Osteoblast (primary cell): ENCODE results near the gene MS4A6E. TPM values are rescaled to one million over a fixed set of nuclear protein-coding genes. Genes with fewer than 3 reads are reported as not detected.
"Not testable (repeated sequence)": the region's sequence is repeated elsewhere in the genome, so short reads cannot be mapped to it uniquely, and the experiment has no call there.

Source experiments
- DNase-seq: peaks from one replicate; pipeline ENCODE4 v3.0.0; 2011; ENCODE audit warnings: low spot score, mixed read lengths; ENCODE audit not compliant: insufficient read length; ENCODE audit errors: missing footprints
- H2AFZ ChIP-seq: 2 replicates; pipeline ENCODE4 v1.6.0; 2011; ENCODE audit warnings: mild to moderate bottlenecking, low read length
- H3K27ac ChIP-seq: 2 replicates; pipeline ENCODE4 v1.5.1; 2011; ENCODE audit warnings: mild to moderate bottlenecking, low read depth, low read length, moderate library complexity
- H3K27me3 ChIP-seq: 2 replicates; pipeline ENCODE4 v1.6.0; 2012; ENCODE audit warnings: mild to moderate bottlenecking, control low read depth, inconsistent platforms, low read length, moderate library complexity; ENCODE audit not compliant: insufficient read depth
- H3K36me3 ChIP-seq: 2 replicates; pipeline ENCODE4 v1.5.1; 2011; ENCODE audit warnings: mild to moderate bottlenecking, low read length, control low read depth, moderate library complexity; ENCODE audit not compliant: insufficient read depth
- H3K4me1 ChIP-seq: 2 replicates; pipeline ENCODE4 v1.5.1; 2011; ENCODE audit warnings: mild to moderate bottlenecking, low read length, control low read depth, moderate library complexity; ENCODE audit not compliant: insufficient read depth
- H3K4me2 ChIP-seq: 2 replicates; pipeline ENCODE4 v1.6.0; 2011; ENCODE audit warnings: mild to moderate bottlenecking, low read length; ENCODE audit not compliant: insufficient read depth
- H3K4me3 ChIP-seq: fragments of 200-600 bp; sonication (generic); 3 replicates; pipeline ENCODE4 v1.5.1; 2012; ENCODE audit warnings: mild to moderate bottlenecking, low read length, inconsistent platforms; ENCODE audit not compliant: insufficient read depth
- H3K79me2 ChIP-seq: 2 replicates; pipeline ENCODE4 v1.6.0; 2012; ENCODE audit warnings: mild to moderate bottlenecking, low read length, control low read depth, inconsistent platforms; ENCODE audit not compliant: insufficient read depth
- H3K9me3 ChIP-seq: 2 replicates; pipeline ENCODE4 v1.5.1; 2011; ENCODE audit warnings: low read depth, low read length, control low read depth
- H4K20me1 ChIP-seq: 2 replicates; pipeline ENCODE4 v1.6.0; 2012; ENCODE audit warnings: mild to moderate bottlenecking, low read length, control low read depth; ENCODE audit not compliant: insufficient read depth
- CTCF ChIP-seq: IDR thresholded peaks from 2 replicates; pipeline ENCODE4 v1.5.1; 2011; ENCODE audit warnings: mild to moderate bottlenecking, low read depth, low read length, moderate library complexity; ENCODE audit errors: extremely low read depth
- total RNA-seq: library from RNA; depleted of rRNA; stranded (reverse); fragments of >200 nt; gene quantifications from 2 replicates; pipeline ENCODE4 v1.2.3, GENCODE V29; 2012

Gene MS4A6E
- total RNA-seq = not detected in 2 replicates

GRCh38 chr11:60326955-60327354 is at the start of gene MS4A6E:
Gene MS4A6E (plus strand): TSS chr11:60327255. CDS start chr11:60334896, 7,641 bp downstream.
- Histone ChIP-seq H3K27me3 (no peaks in the 10 kb centered on the region), H3K79me2 (no peaks in the 10 kb centered on the region), H4K20me1 (no peaks in the 10 kb centered on the region), H3K9me3 (no peaks in the 10 kb centered on the region), H3K27ac (no peak within 1 kb of the TSS), H3K4me1 (no peaks in the 10 kb centered on the region), H3K36me3 (no peaks in the 10 kb centered on the region), H2AFZ (no peak within 1 kb of the TSS), H3K4me3 (no peak within 1 kb of the TSS), H3K4me2 (no peak within 1 kb of the TSS)
- no peak for DNase-seq
- TF ChIP-seq CTCF = no peak

- no peak within 1 kb of the TSS for H3K4me2 ChIP-seq
- H2AFZ ChIP-seq = no peak within 1 kb of the TSS
- H3K36me3 ChIP-seq = no peaks in the 10 kb centered on the region
- TF ChIP-seq CTCF = no peak
- H3K4me1 ChIP-seq = no peaks in the 10 kb centered on the region
- H3K4me3 ChIP-seq = no peak within 1 kb of the TSS
- no peaks in the 10 kb centered on the region for H4K20me1 ChIP-seq
- H3K27ac ChIP-seq = no peak within 1 kb of the TSS
- no peak for DNase-seq
- no peaks in the 10 kb centered on the region for H3K9me3 ChIP-seq
- H3K79me2 ChIP-seq = no peaks in the 10 kb centered on the region
- no peaks in the 10 kb centered on the region for H3K27me3 ChIP-seq
These were observed 46.6 kb upstream of the MS4A6E start, which contains the start of gene MS4A4A for GRCh38 chr11:60280412-60280811. Gene MS4A4A (plus strand): TSS chr11:60280666. CDS start chr11:60280676, 10 bp downstream.

- H3K4me3 ChIP-seq = no peak overlapping the region
- no peak overlapping the region for H3K27ac ChIP-seq
- no peak overlapping the region for H2AFZ ChIP-seq
- no peaks in the 10 kb centered on the region for H3K27me3 ChIP-seq
- H4K20me1 ChIP-seq = no peaks in the 10 kb centered on the region
- TF ChIP-seq CTCF = no peak
- H3K4me1 ChIP-seq = no peaks in the 10 kb centered on the region
- H3K9me3 ChIP-seq = no peaks in the 10 kb centered on the region
- no peak overlapping the region for H3K4me2 ChIP-seq
- no peaks in the 10 kb centered on the region for H3K36me3 ChIP-seq
- no peaks in the 10 kb centered on the region for H3K79me2 ChIP-seq
- no peak for DNase-seq
These were observed 45.6 kb upstream of the MS4A6E start for GRCh38 chr11:60281485-60281884.

- DNase-seq = no peak
- no peak overlapping the region for H3K27ac ChIP-seq
- H3K4me1 ChIP-seq = no peaks in the 10 kb centered on the region
- no peak overlapping the region for H2AFZ ChIP-seq
- no peaks in the 10 kb centered on the region for H3K9me3 ChIP-seq
- no peaks in the 10 kb centered on the region for H3K79me2 ChIP-seq
- H3K36me3 ChIP-seq = no peaks in the 10 kb centered on the region
- H4K20me1 ChIP-seq = no peaks in the 10 kb centered on the region
- no peak for TF ChIP-seq CTCF
- H3K27me3 ChIP-seq = no peaks in the 10 kb centered on the region
- H3K4me2 ChIP-seq = no peak overlapping the region
- H3K4me3 ChIP-seq = no peak overlapping the region
These were observed 44.8 kb upstream of the MS4A6E start for GRCh38 chr11:60282286-60282685.

- not testable (repeated sequence) for H3K36me3 ChIP-seq, H3K79me2 ChIP-seq, H3K4me3 ChIP-seq, H3K27ac ChIP-seq, H3K9me3 ChIP-seq, H3K27me3 ChIP-seq, H4K20me1 ChIP-seq, DNase-seq, H3K4me2 ChIP-seq, H2AFZ ChIP-seq, H3K4me1 ChIP-seq
These were observed 41.5 kb upstream of the MS4A6E start for GRCh38 chr11:60285411-60286126.
